ENCODE results near the gene SPAG9. TPM values are rescaled to one million over a fixed set of nuclear protein-coding genes. Genes with fewer than 3 reads are reported as not detected.

The SPAG9 gene
- total RNA-seq, 6 experiments from 2014 or later: 35.2 to 49.7 (median 43.3) TPM

DNA sequence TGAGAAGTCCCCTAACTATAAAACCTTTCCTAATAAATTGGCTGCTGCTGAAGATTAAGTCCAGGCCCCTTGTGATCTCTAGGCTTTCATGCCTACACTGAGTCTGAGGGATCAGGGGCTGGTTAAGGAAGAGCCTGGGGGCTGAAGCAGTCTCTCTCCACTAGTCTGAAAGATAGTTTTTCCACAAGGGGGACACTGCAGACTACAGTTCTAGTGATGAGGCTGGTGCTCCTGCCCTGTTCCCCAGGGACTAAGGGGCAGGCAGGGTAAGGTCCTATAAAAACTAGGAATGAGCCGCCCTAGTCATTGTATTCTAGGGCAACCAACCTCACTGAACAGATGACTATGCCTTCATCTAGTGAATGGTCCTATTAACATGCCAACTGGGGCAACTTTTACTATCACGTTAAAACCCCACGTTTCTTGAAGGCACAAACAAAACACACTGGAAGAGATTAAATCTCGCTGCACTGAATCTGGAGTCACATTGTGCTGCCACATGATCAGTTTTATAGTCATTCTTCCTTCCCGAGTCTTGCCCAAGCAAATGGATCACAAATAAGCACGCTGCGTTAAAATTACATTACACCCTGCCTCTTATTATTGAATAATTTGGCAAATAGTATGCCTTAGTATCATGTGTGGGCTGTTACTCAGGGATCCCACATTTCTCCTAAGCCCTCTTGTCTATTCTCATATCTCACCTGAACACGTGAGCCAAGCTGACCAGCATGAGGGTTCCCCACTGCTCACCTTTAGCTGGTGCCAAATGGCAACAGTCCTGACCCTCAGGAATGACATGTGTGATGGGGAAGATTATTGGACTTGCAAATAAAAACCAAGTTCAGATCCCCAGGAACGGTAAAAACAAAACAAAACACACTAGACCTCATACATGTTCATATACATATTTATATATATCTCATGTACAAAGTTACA is 159.1 kb downstream of the SPAG9 start:
- no peak for DNase-seq
- Histone ChIP-seq H3K4me1 (peaks cover 0 to 17% (median 5%) of the 10 kb centered on the region in 4 donors), H3K9me3 (no peaks in the 10 kb centered on the region), H3K27me3 (no peaks in the 10 kb centered on the region), H3K27ac (no peak overlapping the region), H3K4me3 (no peak overlapping the region), H3K36me3 (peaks cover 0 to 18% (median 5%) of the 10 kb centered on the region in 4 donors)
- WGBS (ENCODE audit: insufficient coverage, low coverage, low lambda C conversion rate, missing lambda C conversion rate): 68% methylated on average over 6 of the region's 9 CpGs
- TF ChIP-seq, protein P1, sequence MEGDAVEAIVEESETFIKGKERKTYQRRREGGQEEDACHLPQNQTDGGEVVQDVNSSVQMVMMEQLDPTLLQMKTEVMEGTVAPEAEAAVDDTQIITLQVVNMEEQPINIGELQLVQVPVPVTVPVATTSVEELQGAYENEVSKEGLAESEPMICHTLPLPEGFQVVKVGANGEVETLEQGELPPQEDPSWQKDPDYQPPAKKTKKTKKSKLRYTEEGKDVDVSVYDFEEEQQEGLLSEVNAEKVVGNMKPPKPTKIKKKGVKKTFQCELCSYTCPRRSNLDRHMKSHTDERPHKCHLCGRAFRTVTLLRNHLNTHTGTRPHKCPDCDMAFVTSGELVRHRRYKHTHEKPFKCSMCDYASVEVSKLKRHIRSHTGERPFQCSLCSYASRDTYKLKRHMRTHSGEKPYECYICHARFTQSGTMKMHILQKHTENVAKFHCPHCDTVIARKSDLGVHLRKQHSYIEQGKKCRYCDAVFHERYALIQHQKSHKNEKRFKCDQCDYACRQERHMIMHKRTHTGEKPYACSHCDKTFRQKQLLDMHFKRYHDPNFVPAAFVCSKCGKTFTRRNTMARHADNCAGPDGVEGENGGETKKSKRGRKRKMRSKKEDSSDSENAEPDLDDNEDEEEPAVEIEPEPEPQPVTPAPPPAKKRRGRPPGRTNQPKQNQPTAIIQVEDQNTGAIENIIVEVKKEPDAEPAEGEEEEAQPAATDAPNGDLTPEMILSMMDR (IDR thresholded peaks at IDR 0.05): no peak
- no peak for TF ChIP-seq POLR2A (IDR thresholded peaks at IDR 0.05)
- intact Hi-C loops (cut with DNase I): no loop called here
- peak in 1 of 4 donors; percentile 18 for ATAC-seq

DNA sequence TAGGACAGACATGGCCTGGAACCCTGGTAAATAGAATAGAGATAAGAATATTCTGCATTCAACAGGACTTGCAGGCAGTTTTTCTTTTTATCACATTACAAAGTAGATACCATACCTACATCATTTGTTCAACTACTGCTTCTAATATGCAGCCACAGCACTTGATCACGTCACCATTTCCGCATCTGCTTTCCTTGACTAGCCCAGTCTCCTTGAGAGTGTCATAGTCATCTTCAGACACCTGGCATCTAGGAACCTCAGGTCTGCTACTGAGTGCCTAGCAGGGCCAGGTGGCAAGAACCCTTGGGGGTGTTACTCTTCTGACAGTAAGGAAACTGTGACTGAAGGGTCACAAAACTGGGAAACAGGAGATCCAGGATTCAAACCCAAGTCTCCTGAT is 161.3 kb downstream of the SPAG9 start:
- no peaks in the 10 kb centered on the region for H3K9me3 ChIP-seq
- 100% methylated on average over 2 of the region's 2 CpGs for WGBS (ENCODE audit: insufficient coverage, low coverage, low lambda C conversion rate, missing lambda C conversion rate)
- intact Hi-C loops (cut with DNase I): loop anchor here (5.0 to 10.0 kb wide), 2 partner anchors 112 to 175 kb away; no protein-coding TSS in a partner anchor
- ATAC-seq (no peak), DNase-seq (no peak)
- H3K27me3 ChIP-seq: no peaks in the 10 kb centered on the region
- no peak overlapping the region for H3K27ac ChIP-seq
- peaks cover 0 to 7% (median 0%) of the 10 kb centered on the region in 4 donors for H3K36me3 ChIP-seq
- H3K4me3 ChIP-seq: no peak overlapping the region
- no peak for TF ChIP-seq POLR2A (IDR thresholded peaks at IDR 0.05)
- TF ChIP-seq, protein P1 (IDR thresholded peaks at IDR 0.05): no peak
- peaks cover 0 to 23% (median 5%) of the 10 kb centered on the region in 4 donors for H3K4me1 ChIP-seq

GRCh38 chr17:50957600-50958575 is 162.8 kb downstream of the SPAG9 start:
- no peaks in the 10 kb centered on the region for H3K9me3 ChIP-seq
- ATAC-seq (no peak), DNase-seq (no peak)
- H3K4me3 ChIP-seq: no peak overlapping the region
- intact Hi-C loops (cut with DNase I): loop anchor here (5.0 to 10.0 kb wide), 2 partner anchors 111 to 173 kb away; no protein-coding TSS in a partner anchor
- TF ChIP-seq, protein P1 (IDR thresholded peaks at IDR 0.05): no peak
- TF ChIP-seq POLR2A (IDR thresholded peaks at IDR 0.05): no peak
- peaks cover 0 to 11% (median under 1%) of the 10 kb centered on the region in 4 donors for H3K4me1 ChIP-seq
- peaks cover 0 to 7% (median 0%) of the 10 kb centered on the region in 4 donors for H3K36me3 ChIP-seq
- H3K27ac ChIP-seq: no peak overlapping the region
- 85% methylated on average over 14 of the region's 15 CpGs for WGBS (ENCODE audit: insufficient coverage, low coverage, low lambda C conversion rate, missing lambda C conversion rate)
- no peaks in the 10 kb centered on the region for H3K27me3 ChIP-seq
